GM21515 (cell line): ENCODE measurements around the gene CDK7.
A peak's percentile ranks its signal among the peaks of the same experiment; 100 is the strongest.
"Not testable (repeated sequence)": the region's sequence is repeated elsewhere in the genome, so short reads cannot be mapped to it uniquely, and the experiment has no call there.

Source experiments
- ATAC-seq: cut with Tn5 transposase; IDR thresholded peaks from one replicate; pipeline ENCODE4 v1.9.1; 2021; ENCODE audit not compliant: unreplicated experiment

CDK7 gene

DNA sequence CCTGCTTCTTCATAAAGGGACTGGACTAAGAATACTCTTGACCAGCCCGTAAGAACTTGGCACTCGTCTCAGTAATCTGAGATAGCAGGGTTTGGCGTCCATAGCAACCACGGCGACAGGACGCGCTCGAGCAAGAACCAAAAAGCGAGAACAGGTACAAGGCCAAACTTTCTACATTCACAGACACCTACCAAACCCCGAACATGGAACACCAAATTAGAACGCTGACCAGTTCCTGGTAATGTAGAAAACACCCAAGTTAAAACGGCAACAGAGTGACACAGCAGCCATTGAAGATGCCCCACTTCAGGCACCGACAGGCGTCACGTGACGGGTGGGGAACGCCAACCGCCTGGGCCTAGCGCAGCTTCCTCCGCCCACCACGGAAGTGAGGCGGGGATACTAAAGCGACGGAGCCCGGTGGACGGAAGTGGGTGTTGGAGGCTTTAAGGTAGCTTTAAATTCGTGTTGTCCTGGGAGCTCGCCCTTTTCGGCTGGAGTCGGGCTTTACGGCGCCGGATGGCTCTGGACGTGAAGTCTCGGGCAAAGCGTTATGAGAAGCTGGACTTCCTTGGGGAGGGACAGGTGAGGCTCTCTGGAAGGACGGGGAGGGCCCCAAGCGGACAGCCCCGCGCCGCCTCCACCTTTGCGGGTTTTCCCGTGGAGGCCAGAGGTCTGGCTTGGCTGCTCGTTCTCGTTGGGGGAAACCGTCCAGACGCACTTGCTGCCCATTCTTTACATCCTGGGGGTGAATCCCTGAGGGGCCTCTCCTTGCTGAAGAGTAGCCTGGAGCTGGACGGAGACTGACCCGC is at the start of gene CDK7:
TSS of gene CDK7 (plus strand) at position 430 of the 812 bp plus-strand sequence. CDS start at position 520, 90 bp downstream.
- ATAC-seq: peak; percentile 99

DNA sequence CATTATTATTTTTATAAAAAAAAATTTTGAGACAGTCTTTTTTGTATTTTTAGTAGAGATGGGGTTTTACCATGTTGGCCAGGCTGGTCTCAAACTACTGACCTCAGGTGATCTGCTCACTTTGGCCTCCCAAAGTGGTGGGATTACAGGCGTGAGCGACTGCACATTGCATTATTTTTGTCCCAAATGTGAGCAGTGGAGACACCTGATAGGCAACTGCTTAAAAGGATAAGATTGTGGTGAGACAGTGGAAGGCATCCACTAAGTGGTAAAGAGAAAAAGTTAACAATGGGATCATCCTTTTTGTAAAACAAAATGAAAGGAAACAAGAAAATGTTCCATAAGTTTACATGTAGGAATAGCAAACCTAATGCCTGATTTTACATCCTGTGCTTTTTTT is 47.3 kb upstream of the CDK7 start:
- ATAC-seq: no peak

DNA sequence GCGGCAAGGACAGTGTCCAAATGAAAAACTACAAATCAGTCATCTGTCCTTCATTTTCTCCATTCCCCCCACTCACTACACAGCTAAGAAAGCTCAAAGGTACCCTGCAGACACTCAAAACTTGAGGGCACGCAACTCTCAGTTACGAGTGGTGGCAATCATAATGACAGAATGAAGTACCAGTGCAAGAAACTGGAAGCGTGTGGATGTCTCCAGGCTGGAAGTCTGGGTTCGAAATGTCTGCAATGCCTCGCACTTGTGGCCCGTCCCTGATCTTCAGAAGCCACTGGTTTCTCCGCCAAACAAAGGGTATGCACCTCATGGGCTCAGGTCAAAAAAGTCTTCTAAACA is 45.9 kb upstream of the CDK7 start:
- ATAC-seq: no peak

DNA sequence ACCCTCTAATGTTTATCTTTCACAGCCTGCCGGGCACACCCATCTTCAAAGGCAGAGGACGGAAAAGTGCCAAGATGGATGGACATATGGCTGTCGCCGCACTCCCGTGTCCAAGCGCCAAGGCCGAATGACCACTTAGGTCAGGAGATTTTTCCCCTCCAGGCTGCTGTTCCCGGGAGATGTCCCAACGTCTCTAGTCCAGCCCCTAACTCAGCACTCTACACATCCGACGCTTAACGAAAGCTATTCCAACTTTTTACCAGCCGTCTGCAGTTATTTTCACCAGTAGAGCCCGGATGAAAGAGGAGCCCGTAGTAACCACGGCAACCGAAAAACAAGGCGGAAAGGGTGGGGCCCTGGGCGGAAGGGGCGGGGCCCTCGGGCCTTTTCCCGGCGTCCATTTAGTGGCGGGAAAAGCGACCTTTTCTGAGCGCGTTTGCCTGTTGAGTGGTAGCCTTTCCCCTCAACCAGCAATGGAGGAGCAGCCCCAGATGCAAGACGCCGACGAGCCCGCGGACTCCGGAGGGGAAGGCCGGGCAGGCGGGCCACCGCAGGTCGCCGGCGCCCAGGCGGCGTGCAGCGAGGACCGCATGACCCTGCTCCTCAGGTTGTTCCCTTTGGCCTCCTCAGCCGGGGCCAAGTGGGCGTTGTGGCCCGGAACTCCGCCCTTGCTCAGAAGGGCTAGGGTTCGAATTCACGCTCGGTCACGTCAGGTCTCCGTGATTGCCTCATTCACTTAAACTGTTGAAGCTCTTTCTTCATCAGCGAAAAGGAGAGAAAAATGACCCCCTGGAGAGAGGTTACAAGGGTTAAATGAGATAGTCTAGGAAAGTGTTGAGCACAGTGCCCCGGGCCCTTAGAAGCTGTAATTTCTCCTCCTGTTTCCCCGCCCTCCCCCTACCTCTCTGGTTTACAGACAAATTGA is 45.3 kb upstream of the CDK7 start, which contains the start of gene CENPH:
TSS of gene CENPH (plus strand) at position 422 of the 925 bp plus-strand sequence. CDS start at position 474, 52 bp downstream.
- ATAC-seq: peak; percentile 92

DNA sequence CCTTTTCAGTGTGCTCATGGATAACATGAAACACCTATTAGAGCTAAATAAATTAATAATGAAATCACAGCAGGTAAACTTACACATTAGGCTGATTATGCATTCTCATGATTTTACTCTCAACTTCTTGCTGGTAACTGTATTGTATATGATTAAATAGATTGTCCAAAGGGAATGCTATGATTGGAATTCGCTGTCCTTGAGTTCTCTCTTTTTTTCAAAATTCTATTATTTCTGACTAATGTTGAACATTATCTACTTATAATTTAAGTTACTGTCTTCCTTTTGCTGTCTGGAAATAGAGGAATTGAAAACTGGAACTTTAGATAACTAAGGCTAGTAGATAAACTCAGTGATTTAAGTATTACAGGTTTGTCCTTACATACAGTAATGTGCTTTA is 32.2 kb upstream of the CDK7 start:
- ATAC-seq: no peak

DNA sequence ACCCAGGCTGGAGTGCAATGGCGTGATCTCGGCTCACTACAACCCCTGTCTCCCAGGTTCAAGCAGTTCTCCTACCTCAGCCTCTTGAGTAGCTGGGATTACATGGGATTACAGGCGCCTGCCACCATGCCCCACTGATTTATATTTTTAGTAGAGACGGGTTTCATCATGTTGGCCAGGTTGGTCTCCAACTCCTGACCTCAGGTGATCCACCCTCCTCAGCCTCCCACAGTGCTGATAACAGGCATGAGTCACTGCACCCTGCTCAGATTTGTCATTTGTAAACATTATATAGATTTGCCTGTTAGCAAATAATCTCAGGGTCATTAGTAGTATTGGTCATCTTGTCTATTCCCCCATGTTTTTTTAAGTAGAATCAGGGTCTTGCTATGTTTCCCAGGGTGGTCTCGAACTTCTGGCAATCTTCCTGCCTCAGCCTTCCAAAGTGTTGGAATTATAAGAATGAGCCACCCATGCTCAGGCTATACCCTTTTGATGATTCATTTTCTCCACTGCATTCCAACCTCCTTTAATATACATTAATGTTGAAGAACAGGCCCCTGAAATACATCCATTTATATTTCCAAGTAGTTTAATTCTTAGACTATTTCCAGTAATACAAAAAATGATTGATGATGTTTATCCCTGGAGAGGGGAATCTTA is 28.0 kb upstream of the CDK7 start:
- ATAC-seq: no peak

DNA sequence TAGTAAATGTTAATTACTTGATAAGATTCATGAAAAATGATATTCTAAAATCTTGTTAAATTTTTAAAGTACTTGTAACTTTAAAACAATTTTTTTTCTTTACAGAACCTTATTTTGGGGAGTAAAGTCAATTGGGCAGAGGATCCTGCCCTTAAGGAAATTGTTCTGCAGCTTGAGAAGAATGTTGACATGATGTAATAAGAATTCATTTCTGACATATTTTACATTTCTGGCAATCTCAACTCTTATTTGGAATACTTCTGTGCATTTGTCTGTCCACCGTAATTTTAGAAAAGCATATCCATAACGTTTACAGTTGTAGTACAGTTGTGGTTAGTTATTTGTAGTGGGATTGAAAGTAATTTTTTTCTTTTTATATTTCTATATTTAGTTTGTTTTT is 25.1 kb upstream of the CDK7 start:
- ATAC-seq: no peak

DNA sequence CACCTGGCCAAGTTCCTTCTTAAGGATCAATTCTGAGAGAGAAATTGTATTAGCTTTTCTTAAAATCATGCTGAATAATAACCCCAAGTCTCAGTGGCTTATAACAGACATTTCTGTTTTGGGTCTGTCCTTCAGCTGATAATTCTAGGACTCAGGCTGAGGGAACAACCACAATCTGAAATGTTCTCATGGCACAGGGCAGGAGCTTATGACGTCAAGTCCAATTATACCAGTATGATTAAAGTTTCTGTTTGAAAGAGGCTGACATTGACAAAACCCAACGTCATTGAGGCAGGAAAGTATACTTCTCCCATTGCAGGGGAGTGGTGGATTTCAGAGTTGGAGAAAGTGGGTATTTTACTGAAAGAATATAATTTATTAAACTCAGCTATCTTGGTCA is 23.5 kb upstream of the CDK7 start:
- ATAC-seq: no peak

DNA sequence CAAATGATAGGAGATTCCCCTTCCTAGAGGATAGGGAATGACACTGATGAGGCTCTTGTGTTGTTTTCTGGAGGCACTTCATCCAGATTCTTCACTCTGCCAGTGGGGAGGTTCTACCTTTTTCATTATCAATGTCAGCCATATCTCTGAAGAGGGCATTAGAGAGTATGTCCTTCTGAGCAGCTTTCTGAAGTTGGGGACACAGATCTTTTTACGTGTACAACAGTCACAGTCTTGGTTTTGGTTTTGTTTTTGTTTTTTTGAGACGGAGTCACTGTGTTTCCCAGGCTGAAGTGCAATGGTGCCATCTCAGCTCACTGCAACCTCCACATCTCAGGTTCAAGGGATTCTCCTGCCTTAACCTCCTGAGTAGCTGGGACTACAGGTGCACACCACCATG is 22.7 kb upstream of the CDK7 start:
- ATAC-seq: peak; percentile 60

DNA sequence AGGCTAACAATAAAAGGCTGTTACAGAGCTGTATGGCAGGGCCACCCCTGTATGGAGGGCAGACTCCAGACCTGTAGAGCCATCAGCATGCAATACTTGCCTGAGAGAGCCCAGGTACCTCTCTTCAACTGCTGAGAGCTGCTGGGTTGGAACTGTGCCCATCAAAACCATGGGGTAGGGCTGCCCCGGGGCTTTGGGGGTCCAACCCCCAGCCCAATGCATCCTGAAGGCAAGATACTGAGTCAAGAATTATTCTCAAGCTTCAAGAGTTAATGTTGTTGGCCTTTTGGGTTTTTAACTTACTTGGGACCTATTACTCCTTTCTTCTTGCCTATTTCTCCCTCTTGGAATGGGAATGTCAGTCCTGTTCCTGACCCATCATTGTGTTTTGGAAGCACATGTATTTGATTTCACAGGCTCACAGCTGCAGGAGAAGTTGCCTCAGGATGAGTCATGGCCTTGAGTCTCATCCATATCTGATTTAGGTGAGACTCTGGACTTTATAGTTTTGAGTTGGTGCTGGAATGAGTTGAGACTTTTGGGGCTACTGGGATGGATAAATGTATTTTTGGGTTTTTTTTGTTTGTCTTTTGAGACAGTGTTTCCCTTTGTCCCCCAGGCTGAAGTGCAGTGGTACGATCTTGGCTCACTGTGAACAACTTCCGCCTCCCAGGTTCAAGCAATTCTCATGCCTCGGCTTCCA is 21.0 kb upstream of the CDK7 start:
- no peak for ATAC-seq

DNA sequence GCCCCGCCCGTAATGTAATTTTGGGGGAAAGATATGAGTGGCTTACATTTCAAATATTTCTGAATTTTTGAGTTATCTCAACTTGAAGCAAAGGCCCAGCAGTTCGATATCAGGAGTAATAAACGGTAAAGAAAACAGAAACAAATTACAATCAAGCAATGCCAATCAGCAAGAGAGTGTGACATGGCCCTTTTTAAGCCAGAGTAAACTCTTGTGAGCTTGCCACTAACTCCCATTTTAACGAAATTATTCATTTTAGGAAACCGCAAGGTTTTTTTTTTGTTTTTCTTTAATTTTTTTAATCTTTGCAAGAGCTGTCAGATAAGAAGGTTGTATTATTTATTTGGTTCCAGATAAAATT is 17.6 kb upstream of the CDK7 start:
- ATAC-seq: no peak

DNA sequence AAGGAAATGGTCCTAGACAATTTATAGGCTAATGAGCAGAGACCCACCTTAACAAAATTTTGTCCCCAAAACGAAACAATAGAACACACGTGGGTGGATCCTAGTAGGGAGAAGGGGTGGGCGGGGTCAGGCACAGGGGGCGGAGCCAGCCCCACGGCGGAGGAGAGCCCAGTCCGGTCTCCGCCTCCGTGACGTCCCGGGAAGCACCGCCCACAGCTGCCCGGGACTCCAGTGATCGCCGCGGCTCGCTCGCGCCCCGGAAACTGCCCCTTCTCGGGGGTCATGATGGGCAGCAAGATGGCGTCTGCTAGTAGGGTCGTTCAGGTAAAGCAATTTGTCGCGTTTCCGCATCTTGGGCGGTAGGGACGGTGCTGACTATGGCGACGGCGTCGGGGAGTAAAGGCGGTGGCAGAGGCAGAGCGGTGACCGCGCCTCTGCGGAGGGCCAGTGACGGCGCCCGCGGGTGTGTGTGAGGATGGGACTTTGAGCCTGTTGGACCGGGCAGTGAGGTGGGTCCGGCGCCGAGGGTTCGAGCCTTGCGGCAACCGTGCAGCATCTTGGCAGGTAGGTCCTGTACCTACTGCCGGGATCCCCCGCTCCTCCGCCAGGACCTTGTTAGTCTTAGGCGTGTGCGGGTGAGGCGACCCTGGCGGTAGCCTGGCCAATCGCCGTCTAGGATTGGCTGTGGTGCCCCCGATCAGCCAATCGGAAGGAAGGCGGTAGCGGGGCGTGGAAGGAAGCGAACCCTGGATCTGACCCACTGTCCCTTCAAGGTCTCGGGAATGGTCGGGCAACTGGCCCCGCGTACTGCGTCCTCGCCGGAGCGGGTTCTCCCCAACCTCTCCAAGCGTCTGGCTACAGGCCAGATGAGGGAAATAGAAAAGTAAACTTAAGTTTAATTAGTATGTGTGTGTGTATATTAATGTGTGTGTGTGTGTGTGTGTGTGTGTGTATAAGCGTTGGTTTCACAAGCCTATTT is 16.8 kb upstream of the CDK7 start:
- peak; percentile 91 for ATAC-seq

DNA sequence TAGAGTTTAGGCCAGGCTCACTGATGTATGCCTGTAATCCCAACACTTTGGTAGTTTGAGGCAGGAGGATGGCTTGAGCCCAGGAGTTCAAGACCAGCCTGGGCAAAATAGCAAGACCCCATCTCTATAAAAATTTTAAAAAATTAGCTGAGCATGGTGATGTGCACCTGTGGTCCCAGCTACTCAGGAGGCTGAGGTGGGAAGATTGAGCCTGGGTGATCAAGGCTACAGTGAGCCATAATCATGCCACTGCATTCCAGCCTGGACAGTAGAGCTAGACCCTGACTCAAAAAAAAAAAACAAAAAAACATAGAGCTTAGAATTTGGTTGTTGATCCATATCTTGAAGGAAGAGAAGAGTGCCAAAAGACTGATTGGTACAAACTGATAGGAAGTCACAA is 14.7 kb upstream of the CDK7 start:
- ATAC-seq: no peak

DNA sequence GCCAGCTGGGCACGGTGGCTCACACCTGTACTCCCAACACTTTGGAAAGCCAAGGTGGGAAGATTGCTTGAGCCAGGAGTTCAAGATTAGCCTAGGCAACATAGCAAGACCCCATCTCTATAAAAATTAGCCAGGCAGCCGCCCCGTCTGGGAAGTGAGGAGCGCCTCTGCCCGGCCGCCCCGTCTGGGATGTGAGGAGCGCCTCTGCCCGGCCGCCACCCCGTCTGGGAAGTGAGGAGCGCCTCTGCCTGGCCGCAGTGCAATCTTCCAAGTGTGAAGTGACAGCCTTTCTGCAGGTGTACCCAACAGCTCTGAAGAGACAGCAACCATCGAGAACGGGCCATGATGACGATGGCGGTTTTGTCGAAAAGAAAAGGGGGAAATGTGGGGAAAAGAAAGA is 14.3 kb upstream of the CDK7 start:
- ATAC-seq: not testable (repeated sequence)

DNA sequence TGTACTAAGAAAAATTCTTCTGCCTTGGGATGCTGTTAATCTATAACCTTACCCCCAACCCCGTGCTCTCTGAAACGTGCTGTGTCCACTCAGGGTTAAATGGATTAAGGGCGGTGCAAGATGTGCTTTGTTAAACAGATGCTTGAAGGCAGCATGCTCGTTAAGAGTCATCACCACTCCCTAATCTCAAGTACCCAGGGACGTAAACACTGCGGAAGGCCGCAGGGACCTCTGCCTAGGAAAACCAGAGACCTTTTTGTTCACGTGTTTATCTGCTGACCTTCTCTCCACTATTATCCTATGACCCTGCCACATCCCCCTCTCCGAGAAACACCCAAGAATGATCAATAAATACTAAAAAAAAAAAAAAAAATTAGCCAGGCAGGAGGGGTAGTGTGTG is 13.9 kb upstream of the CDK7 start:
- ATAC-seq: not testable (repeated sequence)

DNA sequence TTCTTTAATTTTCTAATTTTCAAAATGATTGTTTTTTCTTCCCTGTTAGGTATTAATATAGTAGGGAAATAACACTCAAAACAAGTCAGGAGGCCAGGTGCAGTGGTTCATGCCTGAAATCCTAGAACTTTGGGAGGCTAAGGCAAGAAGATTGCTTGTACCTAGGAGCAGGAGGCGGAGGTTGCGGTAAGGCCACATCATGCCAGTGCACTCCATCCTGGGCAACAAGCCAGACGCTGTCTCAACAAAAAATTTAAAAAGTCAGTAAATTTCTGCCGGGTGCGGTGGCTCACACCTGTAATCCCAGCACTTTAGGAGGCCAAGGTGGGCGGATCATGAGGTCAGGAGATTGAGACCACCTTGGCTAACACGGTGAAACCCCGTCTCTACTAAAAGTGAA is 10.2 kb upstream of the CDK7 start:
- ATAC-seq: no peak

DNA sequence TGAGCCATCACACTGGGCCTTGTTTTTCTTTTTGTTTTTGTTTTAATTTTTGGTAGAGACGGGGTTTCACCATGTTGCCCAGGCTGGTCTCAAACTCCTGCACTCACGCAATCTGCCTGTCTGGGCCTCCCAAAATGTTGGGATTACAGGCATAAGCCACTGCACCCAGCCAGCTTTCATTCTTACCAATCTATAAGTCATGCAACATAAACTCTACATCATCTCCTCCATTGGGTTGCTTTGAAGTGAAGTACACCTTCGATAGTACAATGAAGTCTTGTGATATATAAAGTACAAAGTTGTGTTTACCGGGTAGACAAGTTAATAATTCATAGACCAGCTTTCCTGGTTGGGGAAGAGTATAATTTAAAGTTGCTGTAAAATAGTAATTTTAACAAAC is 8.8 kb upstream of the CDK7 start:
- no peak for ATAC-seq

DNA sequence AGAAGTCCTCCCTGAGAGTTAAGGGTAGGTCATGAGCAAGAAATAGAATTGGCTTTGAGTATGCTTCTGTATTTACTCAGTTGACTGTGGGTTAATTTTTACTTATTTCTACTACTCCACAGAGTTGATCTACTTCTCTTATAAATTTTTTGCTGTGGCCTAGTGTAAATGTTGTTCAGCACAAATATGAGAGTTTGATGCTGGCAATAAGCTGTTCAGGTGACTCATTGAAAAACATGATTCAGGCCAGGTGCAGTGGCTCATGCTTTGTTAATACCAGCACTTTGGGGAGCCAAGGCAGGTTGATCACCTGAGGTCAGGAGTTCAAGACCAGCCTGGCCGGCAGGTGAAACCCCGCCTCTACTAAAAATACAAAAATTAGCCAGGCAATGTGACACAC is 4.5 kb upstream of the CDK7 start:
- no peak for ATAC-seq

DNA sequence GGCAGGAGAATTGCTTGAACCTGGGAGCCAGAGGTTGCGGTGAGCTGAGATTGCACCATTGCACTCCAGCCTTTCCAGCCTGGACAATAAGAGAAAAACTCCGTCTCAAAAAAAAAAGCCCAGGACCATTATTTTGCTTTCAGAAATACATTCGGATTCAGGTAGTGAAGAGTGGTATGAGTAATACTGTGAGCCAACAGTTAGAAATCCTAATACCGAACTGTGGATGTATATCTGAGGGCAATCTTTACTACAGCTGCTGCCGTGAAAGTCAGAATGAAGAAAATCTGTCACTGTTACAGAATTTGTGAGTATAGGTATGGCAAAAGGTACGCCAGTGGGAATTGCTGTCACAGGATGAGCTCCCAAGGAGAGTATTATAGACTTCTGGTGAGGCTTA is 3.4 kb upstream of the CDK7 start:
- no peak for ATAC-seq

DNA sequence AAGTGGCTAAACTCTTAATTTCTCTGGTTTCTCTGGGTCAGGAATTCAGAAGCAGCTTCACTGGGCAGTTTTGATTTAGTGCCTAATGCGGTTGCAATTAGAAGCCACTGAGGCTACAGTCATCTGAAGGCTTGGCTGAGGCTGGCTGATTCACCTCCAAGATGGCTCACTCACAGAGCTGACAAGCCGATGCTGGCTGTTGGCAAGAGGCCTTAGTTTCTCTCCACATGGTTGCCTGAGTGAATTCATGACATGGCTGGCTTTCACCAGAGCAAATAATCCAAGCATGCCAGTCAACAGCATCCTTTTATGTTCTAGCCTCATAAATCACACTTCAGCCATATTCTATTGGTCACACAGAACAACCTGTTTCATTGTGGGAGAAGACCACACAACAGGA is 2.8 kb upstream of the CDK7 start:
- ATAC-seq: no peak
